GM18517 (cell line): ENCODE measurements around the gene CCDC77.

Source experiments
- ATAC-seq: cut with Tn5 transposase; IDR thresholded peaks from one replicate; pipeline ENCODE4 v1.9.1; 2021; ENCODE audit warnings: mild to moderate bottlenecking, moderate library complexity; ENCODE audit not compliant: unreplicated experiment

The CCDC77 gene

DNA sequence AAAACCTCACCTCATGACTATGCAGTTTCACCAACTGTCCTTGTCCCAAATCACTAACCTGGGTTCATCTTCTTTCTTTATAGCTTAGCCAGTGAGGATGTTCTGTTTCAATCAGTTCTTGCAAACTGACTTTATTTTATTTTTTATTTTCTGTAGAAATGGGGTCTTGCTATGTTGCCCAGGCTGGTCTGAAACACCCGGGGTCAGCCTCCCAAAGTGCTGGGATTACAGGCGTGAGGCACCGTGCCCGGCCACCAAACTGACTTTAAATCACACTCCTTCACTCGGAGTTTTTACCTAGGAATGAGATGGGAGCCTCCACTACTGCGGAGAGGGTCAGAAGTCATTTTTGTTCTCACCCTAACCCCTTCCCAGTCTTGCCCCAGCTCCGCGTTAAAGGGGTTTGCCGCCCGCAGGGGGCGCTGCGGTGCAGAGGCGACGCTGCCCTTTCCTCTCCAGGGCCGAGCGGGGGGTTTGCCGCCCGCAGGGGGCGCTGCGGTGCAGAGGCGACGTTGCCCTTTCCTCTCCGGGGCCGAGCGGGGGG is 51.3 kb downstream of the CCDC77 start:
- no peak for ATAC-seq

- ATAC-seq, result no peak
These were observed 53.4 kb downstream of the CCDC77 start for GRCh38 chr12:454833-455232.

- no peak for ATAC-seq
These were observed 54.4 kb downstream of the CCDC77 start for GRCh38 chr12:455821-456220.

GRCh38 chr12:457676-458075 is 56.2 kb downstream of the CCDC77 start:
- no peak for ATAC-seq

GRCh38 chr12:459050-459429 is 57.6 kb downstream of the CCDC77 start:
- no peak for ATAC-seq

DNA sequence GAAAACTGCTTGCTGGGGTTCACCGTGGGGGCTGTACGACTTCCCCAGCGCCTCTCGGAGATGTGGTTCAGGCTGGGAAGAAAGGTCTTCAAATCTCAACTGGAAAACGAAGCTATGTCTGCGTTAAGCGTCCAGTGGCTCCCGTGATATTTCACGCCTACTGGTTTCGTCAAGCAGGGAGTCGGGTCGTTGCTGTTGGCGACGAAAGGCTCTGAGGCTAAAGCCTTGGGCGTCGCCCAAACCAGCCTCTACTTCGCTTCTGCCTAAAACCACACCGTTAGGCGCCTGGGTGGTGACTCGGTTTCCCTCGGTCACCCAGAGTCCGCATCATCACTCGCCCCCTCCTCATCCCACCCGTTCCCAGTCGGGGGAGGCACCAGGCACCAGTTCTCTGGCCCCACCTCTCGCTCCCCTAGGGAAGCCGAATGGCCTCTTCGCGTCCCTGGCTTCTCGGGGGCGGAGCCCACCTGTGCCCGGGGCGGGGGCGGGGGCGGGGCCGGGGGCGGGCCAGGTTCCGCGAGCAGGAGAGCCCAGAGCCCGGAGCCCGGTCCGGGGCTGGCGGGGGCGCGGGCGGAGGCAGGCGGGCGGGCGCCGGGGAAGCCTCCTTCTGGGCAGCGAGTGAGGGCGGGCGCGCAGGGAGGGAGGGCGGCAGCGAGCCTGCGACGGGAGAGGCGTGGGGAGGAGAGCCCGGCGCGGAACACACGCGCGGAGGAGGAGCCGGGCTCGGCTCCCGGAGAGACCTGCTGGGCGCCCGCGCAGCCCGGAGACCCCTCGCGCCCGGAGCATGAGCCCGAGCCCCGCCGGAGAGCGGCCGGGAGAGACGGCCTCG is 58.2 kb downstream of the CCDC77 start, which contains the start of gene B4GALNT3:
B4GALNT3 (plus strand) TSS at position 510 of the 829 bp plus-strand sequence. CDS start 438 bp downstream, outside the sequence.
- ATAC-seq, result no peak

GRCh38 chr12:460261-461230 is 59.1 kb downstream of the CCDC77 start:
- ATAC-seq, result no peak

DNA sequence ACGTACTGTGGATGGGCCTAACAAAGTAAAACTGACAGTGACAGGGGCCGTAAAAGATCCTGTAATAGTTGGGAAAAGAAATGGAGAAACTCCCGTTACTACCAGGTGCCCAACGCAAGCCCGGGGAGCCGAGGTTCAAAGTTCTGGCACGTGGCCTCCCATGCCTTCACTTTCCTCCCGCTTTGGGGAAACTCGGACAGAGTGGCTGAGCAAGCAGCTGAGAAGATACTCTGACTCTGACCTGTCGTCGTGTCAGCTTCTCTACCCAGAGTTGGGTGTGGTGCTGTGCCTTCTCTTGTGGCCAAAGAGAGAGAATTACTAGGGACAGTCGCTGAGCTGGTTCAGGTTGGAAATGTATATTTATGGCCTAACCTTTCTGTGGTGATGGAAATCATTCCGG is 60.0 kb downstream of the CCDC77 start:
- ATAC-seq, result no peak

GRCh38 chr12:462936-463705 is 61.7 kb downstream of the CCDC77 start:
- ATAC-seq, result no peak

DNA sequence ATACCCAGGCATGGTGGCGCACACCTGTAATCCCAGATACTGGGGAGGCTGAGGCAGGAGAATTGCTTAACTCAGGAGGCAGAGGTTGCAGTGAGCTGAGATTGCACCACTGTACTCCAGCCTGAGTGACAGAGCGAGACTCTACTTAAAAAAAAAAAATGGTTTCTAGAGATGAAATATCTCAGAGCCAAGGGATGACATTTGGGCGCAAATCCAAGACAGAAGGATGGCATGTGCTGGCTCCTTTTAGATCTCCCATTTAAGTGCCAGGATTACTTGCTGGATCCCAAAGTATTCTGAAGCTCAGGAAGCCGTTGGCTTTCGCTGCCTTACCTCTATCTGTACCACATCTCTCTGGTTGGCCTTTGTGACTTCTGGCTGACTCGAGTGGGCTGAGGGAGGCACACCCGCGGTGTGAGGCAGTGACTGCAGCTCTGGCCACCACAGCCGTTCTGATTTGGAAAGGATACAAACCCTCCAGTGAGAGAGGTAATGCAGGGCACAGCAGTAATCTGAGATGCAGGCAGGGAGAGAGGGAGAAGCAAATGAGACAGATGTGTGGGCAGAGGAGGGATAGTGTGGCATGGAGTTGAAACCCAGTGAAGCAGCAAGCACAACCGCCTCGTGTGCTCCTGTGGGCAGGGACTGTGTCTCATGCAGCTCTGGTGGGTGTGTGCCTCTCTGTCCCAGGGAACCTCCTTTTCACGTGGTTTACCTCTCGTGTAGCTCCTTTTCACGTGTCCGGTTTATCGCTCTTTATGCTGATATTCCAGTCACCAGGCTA is 63.2 kb downstream of the CCDC77 start:
- ATAC-seq, result no peak

- no peak for ATAC-seq
These were observed 64.6 kb downstream of the CCDC77 start for GRCh38 chr12:466039-466438.

- no peak for ATAC-seq
These were observed 65.3 kb downstream of the CCDC77 start for GRCh38 chr12:466762-467161.

DNA sequence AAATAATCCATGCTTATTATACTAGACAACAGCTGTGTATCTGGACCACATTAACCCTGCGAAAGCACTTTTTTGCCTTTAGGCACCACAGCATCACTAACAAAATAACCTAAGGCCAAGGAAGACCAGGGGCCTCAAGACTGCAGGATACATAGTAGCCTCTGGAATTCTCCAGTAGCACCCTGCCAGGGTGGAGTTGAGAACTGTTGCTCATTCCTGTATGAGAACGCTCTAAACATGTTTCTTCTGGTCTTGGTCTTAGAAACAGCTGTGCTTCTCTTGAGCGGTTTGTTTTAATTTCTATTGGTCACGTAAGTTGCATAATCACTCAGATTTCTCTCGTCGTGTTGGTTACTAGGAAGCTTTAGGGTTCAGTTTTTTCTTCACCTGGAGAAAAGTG is 66.1 kb downstream of the CCDC77 start:
- no peak for ATAC-seq

- no peak for ATAC-seq
These were observed 67.4 kb downstream of the CCDC77 start for GRCh38 chr12:468671-469389.

DNA sequence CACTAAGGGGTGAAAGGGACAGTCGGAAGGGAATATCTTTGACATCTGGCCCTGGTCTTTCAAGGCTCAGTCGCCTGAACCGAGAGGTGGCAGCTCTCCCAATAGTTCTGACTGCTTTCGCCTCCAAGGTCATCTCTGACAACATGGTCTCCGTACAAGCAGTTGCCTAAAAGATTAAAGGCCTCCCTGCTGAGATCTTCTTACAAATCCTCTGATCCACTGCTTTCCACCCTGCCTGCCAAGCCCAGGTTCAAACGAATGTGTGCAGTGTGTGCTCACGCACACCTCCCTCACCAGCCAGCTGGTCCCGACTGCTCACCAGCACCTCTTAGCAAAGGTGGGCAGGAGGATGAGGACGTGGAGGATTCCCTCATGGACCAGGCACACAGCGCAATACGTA is 68.7 kb downstream of the CCDC77 start:
- ATAC-seq, result no peak

DNA sequence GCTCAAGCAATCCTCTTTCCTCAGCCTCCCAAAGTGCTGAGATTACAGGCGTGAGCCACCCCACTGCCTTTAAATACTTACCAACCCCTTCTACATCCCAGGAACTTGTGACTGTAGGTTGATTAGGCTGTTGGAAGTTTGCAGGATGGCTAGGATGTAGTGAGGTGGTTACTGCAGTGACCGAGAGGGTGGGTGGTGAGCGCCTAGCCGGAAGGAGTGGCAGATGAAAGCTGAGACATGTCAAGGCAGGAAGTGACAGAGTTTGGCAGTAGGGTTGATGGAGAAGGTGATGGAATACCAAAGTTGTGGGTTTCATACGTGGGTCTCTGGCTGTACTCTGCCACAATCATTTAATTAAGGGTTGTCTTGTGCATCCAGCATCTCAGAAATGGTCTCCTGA is 71.8 kb downstream of the CCDC77 start:
- ATAC-seq, result no peak

- ATAC-seq, result no peak
These were observed 72.6 kb downstream of the CCDC77 start for GRCh38 chr12:473863-474577.

DNA sequence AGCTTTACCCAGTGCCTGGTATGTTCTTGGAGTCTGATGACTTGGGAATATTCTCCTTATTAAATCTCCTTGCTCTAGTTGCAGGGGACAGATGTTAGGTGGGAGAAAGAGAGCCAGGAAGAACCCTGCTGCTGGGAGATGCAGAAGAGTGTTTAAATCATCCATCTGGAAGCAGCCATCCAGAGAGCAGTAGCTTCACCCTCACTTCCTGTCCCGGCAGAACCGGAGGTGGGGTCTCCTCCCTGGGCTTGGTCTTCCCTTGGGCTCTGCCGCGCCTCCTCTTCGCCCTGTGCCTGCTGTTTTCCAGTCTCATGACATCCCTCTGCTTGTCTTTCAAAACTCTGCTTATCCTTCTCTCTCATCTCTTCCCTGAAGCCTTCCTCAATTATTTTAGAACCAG is 73.8 kb downstream of the CCDC77 start:
- no peak for ATAC-seq

- no peak for ATAC-seq
These were observed 77.7 kb downstream of the CCDC77 start for GRCh38 chr12:479161-479560.
